ENCODE results near the gene PSMG3.

The PSMG3 gene

GRCh38 chr7:1542841-1543747 lies 26.7 kb downstream of the PSMG3 start:
- no peak for DNase-seq

- DNase-seq, result no peak
These were observed 27.5 kb downstream of the PSMG3 start for GRCh38 chr7:1542329-1542728.

GRCh38 chr7:1541431-1542162 lies 28.2 kb downstream of the PSMG3 start:
- DNase-seq, result no peak

GRCh38 chr7:1540776-1541271 lies 29.0 kb downstream of the PSMG3 start:
- DNase-seq, result no peak

GRCh38 chr7:1539882-1540775 lies 29.7 kb downstream of the PSMG3 start:
- DNase-seq, result no peak

GRCh38 chr7:1539181-1539881 lies 30.5 kb downstream of the PSMG3 start:
- DNase-seq, result no peak

- no peak for DNase-seq
These were observed 31.2 kb downstream of the PSMG3 start for GRCh38 chr7:1538544-1539180.

GRCh38 chr7:1537535-1538412 lies 32.1 kb downstream of the PSMG3 start:
- DNase-seq, result no peak

- DNase-seq, result no peak
These were observed 32.9 kb downstream of the PSMG3 start for GRCh38 chr7:1536743-1537534.

GRCh38 chr7:1536455-1536742 lies 33.4 kb downstream of the PSMG3 start:
- DNase-seq, result no peak

- no peak for DNase-seq
These were observed 34.0 kb downstream of the PSMG3 start for GRCh38 chr7:1535701-1536454.

GRCh38 chr7:1535100-1535458 lies 34.8 kb downstream of the PSMG3 start:
- no peak for DNase-seq

GRCh38 chr7:1534330-1535099 lies 35.3 kb downstream of the PSMG3 start:
- DNase-seq, result no peak

GRCh38 chr7:1533547-1534329 lies 36.1 kb downstream of the PSMG3 start:
- DNase-seq, result no peak

GRCh38 chr7:1533255-1533546 lies 36.6 kb downstream of the PSMG3 start:
- no peak for DNase-seq

- DNase-seq, result peak; percentile 38
These were observed 37.2 kb downstream of the PSMG3 start for GRCh38 chr7:1532456-1533254.

- no peak for DNase-seq
These were observed 37.8 kb downstream of the PSMG3 start for GRCh38 chr7:1531979-1532455.
